HepG2 (cell line): ENCODE results near the gene SLC16A3. TPM values are rescaled to one million over a fixed set of nuclear protein-coding genes. Genes with fewer than 3 reads are reported as not detected.

Experiments used
- CEBPB ChIP-seq: IDR thresholded peaks from 2 replicates; pipeline ENCODE4 v1.6.1; 2011; ENCODE audit warnings: low read depth, low read length, improper control_type of control experiment, borderline replicate concordance
- CREM ChIP-seq, 2 experiments: sonication (generic) in 1 of 2; formaldehyde crosslinking in 1 of 2; IDR thresholded peaks; 2 replicates each; pipeline versions ENCODE4 v1.4.0 to v1.6.1; 2016 to 2020; ENCODE audit warnings: antibody characterized with exemption in 1 of 2, mild to moderate bottlenecking in 1 of 2, missing genetic modification reagents in 1 of 2
- HNF1B ChIP-seq: sonication (generic); formaldehyde crosslinking; IDR thresholded peaks from 2 replicates; pipeline ENCODE4 v1.5.1; 2020; ENCODE audit warnings: mild to moderate bottlenecking, moderate library complexity, missing genetic modification reagents
- HNF4G ChIP-seq, 2 experiments: sonication (generic) in 1 of 2; formaldehyde crosslinking in 1 of 2; IDR thresholded peaks; 2 replicates each; pipeline versions ENCODE4 v1.4.0 to v1.6.1; 2011 to 2020; ENCODE audit warnings: borderline replicate concordance in 2 of 2, low read depth in 2 of 2, mild to moderate bottlenecking in 2 of 2, low read length in 1 of 2, missing genetic modification reagents in 1 of 2, moderate library complexity in 1 of 2
- POLR2AphosphoS5 ChIP-seq: IDR thresholded peaks from 2 replicates; pipeline ENCODE4 v1.6.1; 2012; ENCODE audit warnings: low read depth, low read length
- POLR2G ChIP-seq: fragments of 200-400 bp; formaldehyde crosslinking; IDR thresholded peaks from 2 replicates; pipeline ENCODE4 v1.6.1; 2018; ENCODE audit warnings: mild to moderate bottlenecking, low read depth, low read length, moderate library complexity
- ZC3H13 ChIP-seq: sonication (generic); formaldehyde crosslinking; IDR thresholded peaks from 2 replicates; pipeline ENCODE4 v1.8.1; 2023; ENCODE audit warnings: mild to moderate bottlenecking, missing genetic modification reagents, moderate library complexity
- ZNF513 ChIP-seq: sonication (generic); formaldehyde crosslinking; conservative IDR thresholded peaks from 2 replicates; pipeline ENCODE4 v1.5.0; 2020; ENCODE audit warnings: missing genetic modification reagents
- ZNF572 ChIP-seq: sonication (generic); formaldehyde crosslinking; IDR thresholded peaks from 2 replicates; pipeline ENCODE4 v1.5.1; 2020; ENCODE audit warnings: mild to moderate bottlenecking, missing genetic modification reagents
- polyA plus RNA-seq, 8 experiments: library from polyadenylated mRNA; depleted of rRNA in 3 of 8; stranded (reverse) in 7 of 8; unstranded in 1 of 8; fragments of >200 nt; fragmentation: Illumina TruSeq in 4 of 8; extraction: Trizol in 4 of 8; gene quantifications; 2 replicates each; pipeline versions ENCODE4 v1.2.1 to v1.2.3, GENCODE V29; 2011 to 2016; ENCODE audit warnings: low read depth in 4 of 8, missing spikeins in 1 of 8, mixed read lengths in 1 of 8; ENCODE audit not compliant: insufficient read depth in 1 of 8
- total RNA-seq, 5 experiments: library from RNA; depleted of rRNA; stranded (reverse); fragments of >200 nt; fragmentation: Illumina TruSeq; extraction: Trizol; gene quantifications; 2 replicates each; pipeline ENCODE4 v1.2.3, GENCODE V29; 2016; ENCODE audit warnings: low read depth in 1 of 5
- TF ChIP-seq, protein P1 (sequence below): sonication (generic); formaldehyde crosslinking; IDR thresholded peaks from 2 replicates; pipeline ENCODE4 v1.4.0; 2020; ENCODE audit warnings: missing genetic modification reagents

Gene SLC16A3
- total and polyA plus RNA-seq, 2 of the 13 experiments (the other 11 are each of a cell fraction or from before 2014, with no cell fraction given), result 242 to 349 TPM

DNA sequence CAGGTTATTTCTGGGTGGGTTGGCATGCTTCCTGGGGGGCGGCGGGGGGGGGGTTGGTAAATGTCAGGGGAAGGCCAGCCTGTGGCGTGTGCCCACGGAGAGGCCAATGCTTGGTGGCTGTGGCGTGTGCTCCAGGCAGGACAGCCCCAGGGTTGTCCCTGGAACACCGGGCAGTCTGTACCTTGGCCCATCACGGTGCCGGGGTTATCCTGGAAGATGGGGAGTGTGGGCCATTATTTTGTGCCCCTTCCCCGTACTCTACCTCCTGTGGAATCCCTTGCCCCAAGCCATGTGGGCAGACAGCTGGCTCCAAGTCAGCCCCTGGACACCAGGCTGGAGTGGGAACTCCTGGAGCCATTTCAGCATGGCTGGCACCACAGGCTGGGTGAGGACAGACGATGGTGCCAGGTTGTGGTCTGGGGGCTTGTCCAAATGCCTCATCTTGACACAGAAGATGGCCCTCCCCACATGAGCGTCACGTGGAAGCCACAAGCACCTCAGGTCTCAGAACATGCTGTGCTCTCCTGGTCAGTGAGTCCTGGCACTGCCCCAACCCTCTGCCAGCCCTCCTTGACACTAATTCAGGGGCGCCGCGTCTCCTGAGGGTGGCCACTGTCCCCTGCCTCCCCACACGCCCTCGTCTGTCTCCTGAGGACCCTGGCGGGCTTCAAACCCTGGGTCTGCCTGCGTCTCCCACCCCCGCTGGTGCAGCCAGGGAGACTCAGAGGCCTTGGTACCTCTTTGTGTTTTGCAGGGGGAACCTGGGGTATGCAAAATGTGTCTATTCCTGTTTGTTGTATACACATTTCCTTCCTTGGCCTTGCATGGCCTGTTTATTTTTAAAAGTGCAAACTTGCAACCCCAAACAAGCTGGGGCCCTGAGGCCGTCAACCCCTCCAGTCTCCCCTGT lies 4.3 kb downstream of the SLC16A3 start (continued):
- TF ChIP-seq HNF1B (CRISPR knock-in tag), result 0 out of 2 replicates have a peak, but pooled peaks have one; percentile 45
- TF ChIP-seq CEBPB, result no peak
- TF ChIP-seq ZC3H13 (CRISPR knock-in tag), result peak; percentile 58; the same call in 1 of the 2 replicates
- no peak for TF ChIP-seq CREM (IDR thresholded peaks at IDR 0.05)
- TF ChIP-seq CREM (CRISPR knock-in tag; IDR thresholded peaks at IDR 0.05), result no peak
- TF ChIP-seq POLR2AphosphoS5, result peak; percentile 7; the same call in 1 of the 2 replicates
- peak; percentile 44; the same call in 1 of the 2 replicates for TF ChIP-seq POLR2G
- TF ChIP-seq ZNF572 (CRISPR knock-in tag), result no peak
- TF ChIP-seq ZNF513 (CRISPR knock-in tag), result no peak
- TF ChIP-seq, protein P1, sequence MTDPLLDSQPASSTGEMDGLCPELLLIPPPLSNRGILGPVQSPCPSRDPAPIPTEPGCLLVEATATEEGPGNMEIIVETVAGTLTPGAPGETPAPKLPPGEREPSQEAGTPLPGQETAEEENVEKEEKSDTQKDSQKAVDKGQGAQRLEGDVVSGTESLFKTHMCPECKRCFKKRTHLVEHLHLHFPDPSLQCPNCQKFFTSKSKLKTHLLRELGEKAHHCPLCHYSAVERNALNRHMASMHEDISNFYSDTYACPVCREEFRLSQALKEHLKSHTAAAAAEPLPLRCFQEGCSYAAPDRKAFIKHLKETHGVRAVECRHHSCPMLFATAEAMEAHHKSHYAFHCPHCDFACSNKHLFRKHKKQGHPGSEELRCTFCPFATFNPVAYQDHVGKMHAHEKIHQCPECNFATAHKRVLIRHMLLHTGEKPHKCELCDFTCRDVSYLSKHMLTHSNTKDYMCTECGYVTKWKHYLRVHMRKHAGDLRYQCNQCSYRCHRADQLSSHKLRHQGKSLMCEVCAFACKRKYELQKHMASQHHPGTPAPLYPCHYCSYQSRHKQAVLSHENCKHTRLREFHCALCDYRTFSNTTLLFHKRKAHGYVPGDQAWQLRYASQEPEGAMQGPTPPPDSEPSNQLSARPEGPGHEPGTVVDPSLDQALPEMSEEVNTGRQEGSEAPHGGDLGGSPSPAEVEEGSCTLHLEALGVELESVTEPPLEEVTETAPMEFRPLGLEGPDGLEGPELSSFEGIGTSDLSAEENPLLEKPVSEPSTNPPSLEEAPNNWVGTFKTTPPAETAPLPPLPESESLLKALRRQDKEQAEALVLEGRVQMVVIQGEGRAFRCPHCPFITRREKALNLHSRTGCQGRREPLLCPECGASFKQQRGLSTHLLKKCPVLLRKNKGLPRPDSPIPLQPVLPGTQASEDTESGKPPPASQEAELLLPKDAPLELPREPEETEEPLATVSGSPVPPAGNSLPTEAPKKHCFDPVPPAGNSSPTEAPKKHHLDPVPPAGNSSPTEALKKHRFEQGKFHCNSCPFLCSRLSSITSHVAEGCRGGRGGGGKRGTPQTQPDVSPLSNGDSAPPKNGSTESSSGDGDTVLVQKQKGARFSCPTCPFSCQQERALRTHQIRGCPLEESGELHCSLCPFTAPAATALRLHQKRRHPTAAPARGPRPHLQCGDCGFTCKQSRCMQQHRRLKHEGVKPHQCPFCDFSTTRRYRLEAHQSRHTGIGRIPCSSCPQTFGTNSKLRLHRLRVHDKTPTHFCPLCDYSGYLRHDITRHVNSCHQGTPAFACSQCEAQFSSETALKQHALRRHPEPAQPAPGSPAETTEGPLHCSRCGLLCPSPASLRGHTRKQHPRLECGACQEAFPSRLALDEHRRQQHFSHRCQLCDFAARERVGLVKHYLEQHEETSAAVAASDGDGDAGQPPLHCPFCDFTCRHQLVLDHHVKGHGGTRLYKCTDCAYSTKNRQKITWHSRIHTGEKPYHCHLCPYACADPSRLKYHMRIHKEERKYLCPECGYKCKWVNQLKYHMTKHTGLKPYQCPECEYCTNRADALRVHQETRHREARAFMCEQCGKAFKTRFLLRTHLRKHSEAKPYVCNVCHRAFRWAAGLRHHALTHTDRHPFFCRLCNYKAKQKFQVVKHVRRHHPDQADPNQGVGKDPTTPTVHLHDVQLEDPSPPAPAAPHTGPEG (CRISPR knock-in tag), result no peak
- no peak for TF ChIP-seq HNF4G (IDR thresholded peaks at IDR 0.05; ENCODE audit: borderline replicate concordance, low read depth, low read length)
- TF ChIP-seq HNF4G (CRISPR knock-in tag; IDR thresholded peaks at IDR 0.05; ENCODE audit: borderline replicate concordance, low read depth), result no peak
